ENCODE measurements around the gene ESPL1.

ESPL1 gene

DNA sequence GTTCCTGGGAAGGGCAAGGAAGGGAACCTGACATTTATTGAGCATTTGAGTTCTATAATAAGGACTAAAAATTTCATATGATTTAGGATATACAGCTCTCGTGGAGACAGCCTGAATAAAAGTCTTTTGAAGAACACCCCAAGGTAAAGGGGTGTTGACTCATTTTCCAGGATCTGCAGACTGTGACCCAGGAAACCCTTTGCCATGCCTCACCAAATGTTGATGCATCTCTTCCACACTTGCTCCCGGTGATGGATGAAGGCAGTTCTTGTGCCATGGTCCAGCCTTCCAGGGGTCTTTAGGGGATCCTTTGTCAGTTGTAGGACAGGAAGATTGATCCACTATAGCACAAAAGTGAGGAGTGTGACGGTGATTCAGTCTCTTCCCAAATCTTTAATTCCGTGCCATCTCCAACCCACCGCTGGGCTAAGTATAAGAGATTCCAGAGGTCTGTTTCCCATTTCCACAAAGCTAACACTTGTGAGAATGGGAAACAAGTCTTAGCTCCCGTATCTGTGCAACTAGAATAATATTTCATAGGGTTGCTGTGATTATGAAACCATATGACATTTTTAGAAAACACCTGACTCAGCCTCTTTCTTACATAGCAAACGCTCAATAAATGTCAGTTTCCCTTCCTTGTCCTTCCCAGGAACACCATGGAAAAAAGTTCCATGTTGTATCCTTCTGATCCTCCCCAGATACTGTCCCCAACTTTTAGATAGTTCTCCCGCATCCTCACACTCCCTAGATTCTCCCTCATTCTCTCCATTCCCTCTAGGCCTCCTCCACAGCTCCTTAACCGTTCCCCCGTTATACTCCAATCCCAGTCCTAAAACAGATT lies 52.5 kb downstream of the ESPL1 start:
- no peak for TF ChIP-seq TARDBP (IDR thresholded peaks at IDR 0.05)
- no peak for TF ChIP-seq L3MBTL2 (conservative IDR thresholded peaks at IDR 0.05)
- no peak for TF ChIP-seq ARNT (IDR thresholded peaks at IDR 0.05)
- TF ChIP-seq FOXA1 (IDR thresholded peaks at IDR 0.05): no peak
- TF ChIP-seq, protein P1, sequence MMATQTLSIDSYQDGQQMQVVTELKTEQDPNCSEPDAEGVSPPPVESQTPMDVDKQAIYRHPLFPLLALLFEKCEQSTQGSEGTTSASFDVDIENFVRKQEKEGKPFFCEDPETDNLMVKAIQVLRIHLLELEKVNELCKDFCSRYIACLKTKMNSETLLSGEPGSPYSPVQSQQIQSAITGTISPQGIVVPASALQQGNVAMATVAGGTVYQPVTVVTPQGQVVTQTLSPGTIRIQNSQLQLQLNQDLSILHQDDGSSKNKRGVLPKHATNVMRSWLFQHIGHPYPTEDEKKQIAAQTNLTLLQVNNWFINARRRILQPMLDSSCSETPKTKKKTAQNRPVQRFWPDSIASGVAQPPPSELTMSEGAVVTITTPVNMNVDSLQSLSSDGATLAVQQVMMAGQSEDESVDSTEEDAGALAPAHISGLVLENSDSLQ (IDR thresholded peaks at IDR 0.05): no peak
- no peak for TF ChIP-seq CTBP1 (IDR thresholded peaks at IDR 0.05; ENCODE audit: borderline replicate concordance)
- no peak for TF ChIP-seq ELF4 (IDR thresholded peaks at IDR 0.05)
- no peak for TF ChIP-seq SUZ12 (IDR thresholded peaks at IDR 0.05)
- TF ChIP-seq FOXM1 (IDR thresholded peaks at IDR 0.05; ENCODE audit: borderline replicate concordance): no peak
- TF ChIP-seq BHLHE40 (IDR thresholded peaks at IDR 0.05; ENCODE audit: borderline replicate concordance): no peak
- TF ChIP-seq NFRKB (IDR thresholded peaks at IDR 0.05): no peak
- TF ChIP-seq HDGF (IDR thresholded peaks at IDR 0.05; ENCODE audit: borderline replicate concordance): no peak
- no peak for TF ChIP-seq SP1 (IDR thresholded peaks at IDR 0.05)
- no peak for TF ChIP-seq FOXK2 (IDR thresholded peaks at IDR 0.05)
- TF ChIP-seq ZNF384 (IDR thresholded peaks at IDR 0.05): no peak
- no peak for TF ChIP-seq LEF1 (IDR thresholded peaks at IDR 0.05; ENCODE audit: borderline replicate concordance)
- POLR2A ChIA-PET: interaction anchor here (0.5 to 6.4 kb wide), 54 partner anchors 8 to 357 kb away, joined by 3 to 81 read pairs (median 5); partner anchors contain the start of genes CSAD, ESPL1, MAP3K12 and MYG1
- CTCF ChIA-PET: interaction anchor here (0.6 to 4.1 kb wide), 37 partner anchors 9 to 358 kb away, joined by 3 to 48 read pairs (median 5); partner anchors contain the start of genes ESPL1, MAP3K12, MYG1 and PFDN5
- DNase-seq (ENCODE audit: extremely low spot score): no peak

DNA sequence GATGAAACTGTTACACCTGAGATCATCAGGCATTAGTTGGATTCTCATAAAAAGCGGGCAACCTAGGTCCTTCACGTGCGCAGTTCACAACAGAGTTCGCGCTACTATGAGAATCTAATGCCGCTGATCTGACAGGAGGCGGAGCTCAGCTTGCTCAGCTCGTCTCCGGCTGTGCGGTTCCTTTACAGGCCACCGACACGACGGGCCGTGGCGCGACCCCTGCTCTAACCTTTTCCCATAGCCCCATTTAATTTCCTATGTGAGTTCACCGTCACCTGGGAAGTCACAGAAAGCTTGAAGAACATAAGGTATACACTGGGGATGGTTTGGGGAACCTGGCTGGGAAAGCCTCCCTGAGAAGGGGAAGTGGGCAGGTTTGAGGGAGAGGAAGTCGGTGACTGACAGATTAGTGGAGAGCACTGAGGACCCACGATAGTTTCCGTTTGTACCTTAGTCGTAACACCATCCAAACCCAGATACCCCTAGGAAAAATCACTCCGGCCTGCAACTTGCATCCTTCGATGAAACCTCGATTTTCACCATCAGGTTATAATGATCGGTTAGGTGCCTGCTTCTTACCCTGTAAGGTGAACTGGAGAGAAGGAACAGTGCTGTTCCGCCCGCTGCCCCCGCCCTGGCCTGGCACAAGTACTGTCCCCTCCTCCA lies 56.1 kb downstream of the ESPL1 start:
- no peak for DNase-seq (ENCODE audit: extremely low spot score)
- ChIA-PET POLR2A (interaction anchor here (0.7 to 6.4 kb wide), 14 partner anchors 11 to 181 kb away, joined by 3 to 81 read pairs (median 4); partner anchors contain the start of genes MAP3K12, PRR13, SP7 and TARBP2), CTCF (interaction anchor here (0.6 to 4.1 kb wide), 9 partner anchors 21 to 282 kb away, joined by 3 to 48 read pairs (median 4); partner anchors contain the start of gene SP1)
- TF ChIP-seq CTBP1 (IDR thresholded peaks at IDR 0.05; ENCODE audit: borderline replicate concordance): no peak
- TF ChIP-seq ELF4 (IDR thresholded peaks at IDR 0.05): no peak
- TF ChIP-seq SUZ12 (IDR thresholded peaks at IDR 0.05): no peak
- TF ChIP-seq LEF1 (IDR thresholded peaks at IDR 0.05; ENCODE audit: borderline replicate concordance): no peak
- TF ChIP-seq FOXM1 (IDR thresholded peaks at IDR 0.05; ENCODE audit: borderline replicate concordance): no peak

DNA sequence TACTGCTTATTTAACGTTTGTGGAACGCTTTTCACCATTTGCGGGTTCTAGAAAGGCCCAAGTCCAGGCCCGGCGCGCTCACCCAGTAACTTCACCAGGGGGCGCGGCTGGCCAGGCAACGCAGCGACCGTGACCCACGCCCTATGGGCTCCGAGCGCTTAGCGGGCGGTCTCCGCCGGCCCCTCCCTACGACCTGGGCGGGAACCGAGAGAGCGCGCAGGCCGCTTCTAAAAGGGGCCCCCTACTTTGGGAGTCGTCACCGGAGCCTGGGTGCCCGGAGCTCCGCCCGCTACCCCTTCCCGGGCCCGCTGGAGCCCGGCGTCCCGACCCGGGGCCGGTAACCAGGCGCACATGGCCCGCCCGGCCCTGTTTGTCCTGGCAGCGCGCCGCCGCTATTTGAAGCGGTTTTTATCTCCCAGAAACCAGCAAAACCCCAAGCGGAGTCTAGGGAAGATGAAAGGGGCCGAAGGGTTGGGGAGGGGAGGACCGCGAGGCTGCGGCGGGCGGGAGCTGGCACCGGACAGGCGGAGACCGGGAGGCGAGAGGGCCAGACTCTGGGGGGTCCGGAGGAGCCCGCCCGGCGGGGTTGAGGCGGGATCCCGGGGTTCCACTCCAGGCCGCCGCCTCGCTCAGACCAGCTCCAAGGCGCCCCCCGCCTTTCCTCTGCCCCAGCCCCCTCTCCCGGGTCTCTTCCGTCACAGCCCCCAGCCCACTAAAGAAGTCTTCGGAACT lies 56.8 kb downstream of the ESPL1 start:
- POLR2A ChIA-PET: interaction anchor here (0.7 to 6.4 kb wide), 13 partner anchors 10 to 180 kb away, joined by 3 to 81 read pairs (median 4); partner anchors contain the start of genes MAP3K12, SP7 and TARBP2
- TF ChIP-seq SP1 (IDR thresholded peaks at IDR 0.05) (no peak), ELF4 (IDR thresholded peaks at IDR 0.05) (0 out of 2 replicates have a peak, but pooled peaks have one; percentile 30), SUZ12 (IDR thresholded peaks at IDR 0.05) (no peak), FOXM1 (IDR thresholded peaks at IDR 0.05; ENCODE audit: borderline replicate concordance) (no peak), ZNF384 (IDR thresholded peaks at IDR 0.05) (no peak), CTBP1 (IDR thresholded peaks at IDR 0.05; ENCODE audit: borderline replicate concordance) (0 out of 2 replicates have a peak, but pooled peaks have one; percentile 14), FOXK2 (IDR thresholded peaks at IDR 0.05) (no peak), HDGF (IDR thresholded peaks at IDR 0.05; ENCODE audit: borderline replicate concordance) (no peak), LEF1 (IDR thresholded peaks at IDR 0.05; ENCODE audit: borderline replicate concordance) (no peak), BHLHE40 (IDR thresholded peaks at IDR 0.05; ENCODE audit: borderline replicate concordance) (no peak), L3MBTL2 (conservative IDR thresholded peaks at IDR 0.05) (peak; percentile 85), FOXA1 (IDR thresholded peaks at IDR 0.05) (no peak)
- CTCF ChIA-PET: interaction anchor here (1.2 to 4.3 kb wide), 3 partner anchors 20 to 55 kb away, joined by 3 to 32 read pairs (median 6); partner anchors contain the start of gene SP1
- DNase-seq (ENCODE audit: extremely low spot score): peak; percentile 83

DNA sequence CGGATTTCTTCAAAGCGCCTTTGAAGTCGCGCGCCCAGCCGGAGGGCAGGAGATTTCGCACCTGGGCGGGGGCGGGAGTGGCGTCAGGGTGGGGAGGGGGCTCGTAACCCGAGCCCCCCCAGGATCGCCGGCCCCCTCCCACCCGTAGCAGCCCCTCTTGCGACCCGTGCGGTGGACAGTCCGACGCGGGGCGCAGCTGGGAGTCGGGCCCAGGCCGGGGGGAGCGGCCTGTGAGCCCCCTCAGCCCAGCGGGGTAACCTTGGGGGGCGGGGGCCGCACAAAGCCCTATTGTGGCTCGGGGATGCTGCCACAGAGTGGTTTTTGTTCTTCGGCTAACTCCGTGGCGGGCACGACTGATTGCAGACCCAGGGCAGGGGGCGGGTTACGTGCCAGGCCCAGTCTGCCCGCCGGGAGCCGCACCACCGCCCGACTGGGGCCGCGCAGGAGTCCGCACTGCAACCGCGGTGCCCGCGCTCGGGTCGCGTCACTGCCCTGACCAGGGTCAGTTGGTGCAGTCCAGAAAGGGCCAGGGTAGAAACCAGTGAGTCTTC lies 57.5 kb downstream of the ESPL1 start:
- TF ChIP-seq, protein P1 (IDR thresholded peaks at IDR 0.05): no peak
- TF ChIP-seq FOXK2 (IDR thresholded peaks at IDR 0.05) (no peak), SUZ12 (IDR thresholded peaks at IDR 0.05) (no peak), ARNT (IDR thresholded peaks at IDR 0.05) (no peak), TARDBP (IDR thresholded peaks at IDR 0.05) (no peak), HDGF (IDR thresholded peaks at IDR 0.05; ENCODE audit: borderline replicate concordance) (no peak), CTBP1 (IDR thresholded peaks at IDR 0.05; ENCODE audit: borderline replicate concordance) (no peak), ELF4 (IDR thresholded peaks at IDR 0.05) (no peak), SP1 (IDR thresholded peaks at IDR 0.05) (no peak), FOXA1 (IDR thresholded peaks at IDR 0.05) (no peak), ZNF384 (IDR thresholded peaks at IDR 0.05) (no peak), FOXM1 (IDR thresholded peaks at IDR 0.05; ENCODE audit: borderline replicate concordance) (no peak), L3MBTL2 (conservative IDR thresholded peaks at IDR 0.05) (no peak), LEF1 (IDR thresholded peaks at IDR 0.05; ENCODE audit: borderline replicate concordance) (no peak), BHLHE40 (IDR thresholded peaks at IDR 0.05; ENCODE audit: borderline replicate concordance) (no peak), NFRKB (IDR thresholded peaks at IDR 0.05) (no peak)
- ChIA-PET CTCF (interaction anchor here (1.2 to 4.3 kb wide), 3 partner anchors 19 to 54 kb away, joined by 3 to 32 read pairs (median 6); partner anchors contain the start of gene SP1), POLR2A (interaction anchor here (0.9 to 6.4 kb wide), 11 partner anchors 10 to 180 kb away, joined by 3 to 81 read pairs (median 5); partner anchors contain the start of genes MAP3K12, SP7 and TARBP2)
- DNase-seq (ENCODE audit: extremely low spot score): no peak
